GM21360 (cell line): Measurements from ENCODE around the gene MMRN1.

Source experiments
- ATAC-seq: cut with Tn5 transposase; IDR thresholded peaks from one replicate; pipeline ENCODE4 v1.9.1; 2021; ENCODE audit warnings: mild to moderate bottlenecking, moderate library complexity; ENCODE audit not compliant: unreplicated experiment

Gene MMRN1, protein sequence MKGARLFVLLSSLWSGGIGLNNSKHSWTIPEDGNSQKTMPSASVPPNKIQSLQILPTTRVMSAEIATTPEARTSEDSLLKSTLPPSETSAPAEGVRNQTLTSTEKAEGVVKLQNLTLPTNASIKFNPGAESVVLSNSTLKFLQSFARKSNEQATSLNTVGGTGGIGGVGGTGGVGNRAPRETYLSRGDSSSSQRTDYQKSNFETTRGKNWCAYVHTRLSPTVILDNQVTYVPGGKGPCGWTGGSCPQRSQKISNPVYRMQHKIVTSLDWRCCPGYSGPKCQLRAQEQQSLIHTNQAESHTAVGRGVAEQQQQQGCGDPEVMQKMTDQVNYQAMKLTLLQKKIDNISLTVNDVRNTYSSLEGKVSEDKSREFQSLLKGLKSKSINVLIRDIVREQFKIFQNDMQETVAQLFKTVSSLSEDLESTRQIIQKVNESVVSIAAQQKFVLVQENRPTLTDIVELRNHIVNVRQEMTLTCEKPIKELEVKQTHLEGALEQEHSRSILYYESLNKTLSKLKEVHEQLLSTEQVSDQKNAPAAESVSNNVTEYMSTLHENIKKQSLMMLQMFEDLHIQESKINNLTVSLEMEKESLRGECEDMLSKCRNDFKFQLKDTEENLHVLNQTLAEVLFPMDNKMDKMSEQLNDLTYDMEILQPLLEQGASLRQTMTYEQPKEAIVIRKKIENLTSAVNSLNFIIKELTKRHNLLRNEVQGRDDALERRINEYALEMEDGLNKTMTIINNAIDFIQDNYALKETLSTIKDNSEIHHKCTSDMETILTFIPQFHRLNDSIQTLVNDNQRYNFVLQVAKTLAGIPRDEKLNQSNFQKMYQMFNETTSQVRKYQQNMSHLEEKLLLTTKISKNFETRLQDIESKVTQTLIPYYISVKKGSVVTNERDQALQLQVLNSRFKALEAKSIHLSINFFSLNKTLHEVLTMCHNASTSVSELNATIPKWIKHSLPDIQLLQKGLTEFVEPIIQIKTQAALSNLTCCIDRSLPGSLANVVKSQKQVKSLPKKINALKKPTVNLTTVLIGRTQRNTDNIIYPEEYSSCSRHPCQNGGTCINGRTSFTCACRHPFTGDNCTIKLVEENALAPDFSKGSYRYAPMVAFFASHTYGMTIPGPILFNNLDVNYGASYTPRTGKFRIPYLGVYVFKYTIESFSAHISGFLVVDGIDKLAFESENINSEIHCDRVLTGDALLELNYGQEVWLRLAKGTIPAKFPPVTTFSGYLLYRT

DNA sequence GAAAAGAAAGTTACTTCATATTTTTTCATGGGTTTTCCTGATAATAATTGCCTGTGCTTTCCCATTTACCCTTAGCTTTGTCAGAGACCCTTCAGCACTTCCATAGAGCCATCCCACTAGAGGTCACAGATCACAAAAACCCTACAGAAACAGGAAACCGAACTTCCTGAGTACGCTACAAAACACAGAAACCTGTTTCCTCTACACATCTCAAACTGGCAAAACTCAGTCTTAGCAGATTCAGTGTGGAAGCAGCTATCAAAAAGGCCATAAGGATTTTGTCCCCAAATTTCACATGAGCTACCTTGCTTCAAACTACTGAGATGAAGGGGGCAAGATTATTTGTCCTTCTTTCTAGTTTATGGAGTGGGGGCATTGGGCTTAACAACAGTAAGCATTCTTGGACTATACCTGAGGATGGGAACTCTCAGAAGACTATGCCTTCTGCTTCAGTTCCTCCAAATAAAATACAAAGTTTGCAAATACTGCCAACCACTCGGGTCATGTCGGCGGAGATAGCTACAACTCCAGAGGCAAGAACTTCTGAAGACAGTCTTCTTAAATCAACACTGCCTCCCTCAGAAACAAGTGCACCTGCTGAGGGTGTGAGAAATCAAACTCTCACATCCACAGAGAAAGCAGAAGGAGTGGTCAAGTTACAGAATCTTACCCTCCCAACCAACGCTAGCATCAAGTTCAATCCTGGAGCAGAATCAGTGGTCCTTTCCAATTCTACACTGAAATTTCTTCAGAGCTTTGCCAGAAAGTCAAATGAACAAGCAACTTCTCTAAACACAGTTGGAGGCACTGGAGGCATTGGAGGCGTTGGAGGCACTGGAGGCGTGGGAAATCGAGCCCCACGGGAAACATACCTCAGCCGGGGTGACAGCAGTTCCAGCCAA is at the start of gene MMRN1:
MMRN1 (plus strand) TSS at position 206 of the 902 bp plus-strand sequence; CDS start at position 324, 118 bp downstream.
- peak; percentile 56 for ATAC-seq

DNA sequence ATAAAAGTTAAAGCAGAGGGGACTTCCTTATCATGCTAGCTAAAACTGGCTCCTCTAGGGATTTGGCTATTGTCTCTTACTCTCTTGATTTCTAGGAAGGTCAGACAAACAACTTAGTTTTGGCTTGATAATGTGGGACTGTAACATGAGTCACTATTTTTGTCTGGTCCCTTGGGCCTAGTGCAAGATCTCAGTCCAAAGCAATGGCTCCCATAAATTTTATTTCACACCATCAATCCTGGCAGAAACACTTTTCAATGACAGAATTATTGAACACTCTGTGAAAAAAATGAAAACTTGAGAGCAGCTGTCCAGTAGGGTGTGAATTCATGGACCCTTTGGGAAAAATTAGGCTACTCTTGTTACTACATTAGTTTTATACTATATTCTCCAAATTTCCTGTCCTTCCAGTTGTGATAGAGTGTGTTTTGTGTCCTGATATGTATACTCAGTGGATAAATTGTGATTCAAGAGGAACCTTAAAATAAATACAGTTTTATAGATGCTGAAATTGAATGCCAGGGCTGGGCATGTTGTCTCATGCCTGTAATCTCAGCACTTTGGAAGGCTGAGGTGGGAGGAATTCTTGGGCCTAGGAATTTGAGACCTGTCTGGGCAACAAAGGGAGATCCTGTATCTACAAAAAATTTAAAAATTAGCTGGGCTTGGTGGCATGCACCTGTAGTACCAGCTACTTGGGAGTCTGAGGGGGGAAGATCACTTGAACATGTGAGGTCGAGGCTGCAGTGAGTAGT is 46.9 kb upstream of the MMRN1 start:
- ATAC-seq = no peak

DNA sequence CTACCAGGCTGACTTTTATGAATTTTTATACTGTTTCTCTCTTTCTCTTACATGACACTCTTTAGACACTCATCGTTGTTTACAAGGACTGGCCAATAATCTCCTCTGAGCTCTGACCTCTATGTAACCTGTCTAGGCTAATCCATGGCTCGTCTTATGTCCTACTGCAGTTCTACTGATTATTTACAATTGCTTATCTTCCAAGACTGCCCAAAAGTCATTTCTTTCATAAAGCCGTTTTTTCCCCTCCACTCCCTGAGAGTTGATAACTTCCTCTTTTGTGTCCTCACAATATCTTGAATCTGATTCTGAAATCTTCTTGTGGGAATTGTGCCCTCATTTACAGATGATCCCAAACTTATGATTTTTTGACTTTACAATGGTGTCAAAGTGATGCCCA is 39.4 kb upstream of the MMRN1 start:
- ATAC-seq = no peak

DNA sequence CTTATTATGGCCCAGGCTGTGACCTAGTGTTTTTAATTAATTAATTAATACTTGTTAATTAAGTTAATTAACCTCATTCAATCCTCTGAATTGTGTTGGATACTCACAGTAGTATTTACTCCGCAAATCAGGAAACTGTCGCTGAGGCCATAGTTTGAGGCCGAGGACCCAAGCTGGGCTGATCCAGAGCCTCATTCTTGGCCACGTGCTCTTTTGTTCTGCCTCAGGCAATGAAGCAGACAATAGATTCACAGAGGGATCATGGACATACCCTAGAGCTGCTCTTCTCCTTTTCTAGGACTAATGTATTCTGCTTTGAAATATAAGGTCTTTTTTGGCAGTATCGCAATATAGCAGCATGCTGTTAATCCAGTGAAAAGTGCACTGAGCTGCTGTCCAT is 33.7 kb upstream of the MMRN1 start:
- no peak for ATAC-seq

DNA sequence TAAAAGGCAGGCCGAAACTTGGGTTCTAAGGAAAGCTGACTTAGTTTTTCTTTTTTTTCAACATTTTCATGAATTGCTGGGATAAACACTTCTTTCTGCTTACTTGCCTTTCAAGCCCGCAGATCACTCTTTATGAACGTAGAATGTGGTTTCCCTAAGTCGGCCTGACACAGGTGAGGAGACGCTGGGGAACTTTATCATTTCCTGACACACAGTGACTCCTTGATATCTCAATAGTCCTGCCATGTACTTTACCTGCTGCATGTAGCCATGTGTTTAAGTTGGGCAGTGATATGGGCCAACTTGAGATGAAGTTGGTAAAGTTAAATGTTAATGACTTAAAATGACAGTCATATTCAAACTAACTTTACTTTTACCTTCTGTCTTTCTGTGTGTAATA is 31.1 kb upstream of the MMRN1 start:
- no peak for ATAC-seq

DNA sequence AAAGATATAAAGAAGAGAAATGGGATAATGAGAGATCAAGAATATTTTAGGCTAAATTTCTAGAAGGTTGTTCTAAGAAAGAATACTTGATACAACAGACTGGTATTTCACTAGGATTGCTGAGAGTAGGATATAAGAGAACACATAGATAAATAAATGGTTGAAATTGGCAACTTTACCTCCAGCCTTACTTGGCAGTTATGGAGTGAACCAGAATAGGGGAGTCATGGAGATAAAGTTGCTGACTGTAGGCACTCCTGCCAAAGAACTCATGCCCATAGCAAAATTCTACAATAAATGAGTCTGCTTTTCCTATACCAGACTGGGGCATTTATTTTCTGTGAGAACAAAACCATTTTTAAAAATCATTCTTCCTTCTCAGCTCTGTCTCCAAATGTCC is 26.4 kb upstream of the MMRN1 start:
- no peak for ATAC-seq

DNA sequence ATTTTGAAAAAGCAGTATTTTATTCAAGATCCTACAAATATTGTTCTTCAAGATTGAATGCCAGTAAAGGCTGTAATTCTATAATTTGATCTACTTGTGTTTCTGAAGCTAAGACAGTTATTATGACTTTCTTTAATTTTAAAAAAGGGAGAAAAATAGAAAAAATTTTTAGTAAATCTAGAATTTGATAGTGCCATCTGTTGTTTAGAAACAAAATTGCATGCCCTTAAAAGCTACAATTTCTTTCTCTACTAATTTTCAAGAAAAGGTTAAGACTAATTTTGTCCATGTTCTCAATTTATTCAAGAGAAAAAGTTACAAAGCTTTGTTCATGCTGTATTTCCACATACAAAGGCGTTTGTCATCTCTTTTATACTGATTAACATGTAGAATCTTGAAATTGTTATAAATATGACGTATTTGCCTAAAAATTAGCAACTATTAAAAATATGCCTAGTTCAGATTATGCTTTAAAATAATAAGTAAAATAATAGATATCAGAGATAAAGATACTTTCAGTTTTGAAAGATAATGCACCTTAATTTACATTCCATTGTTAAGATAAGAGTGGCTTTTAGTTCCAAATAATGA is 25.6 kb upstream of the MMRN1 start:
- ATAC-seq = no peak

DNA sequence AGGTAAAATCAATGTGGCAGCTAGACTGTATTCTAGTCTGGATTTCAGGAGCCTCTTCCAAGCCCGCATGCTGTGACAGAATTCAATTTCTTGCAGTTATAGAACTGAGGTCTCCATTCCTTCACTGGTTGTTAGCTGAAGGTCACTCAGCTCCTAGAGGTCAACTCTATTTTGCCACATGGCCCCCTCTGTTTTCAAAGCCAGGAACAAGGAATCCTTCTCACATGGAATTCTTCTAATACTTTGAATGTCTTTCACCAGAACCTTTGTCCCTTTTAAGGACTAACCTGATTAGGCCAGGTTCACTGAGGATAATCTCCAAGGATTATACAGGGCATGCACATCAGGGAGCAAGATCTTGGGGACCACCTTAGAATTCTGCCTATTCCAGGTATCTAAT is 23.4 kb upstream of the MMRN1 start:
- no peak for ATAC-seq

DNA sequence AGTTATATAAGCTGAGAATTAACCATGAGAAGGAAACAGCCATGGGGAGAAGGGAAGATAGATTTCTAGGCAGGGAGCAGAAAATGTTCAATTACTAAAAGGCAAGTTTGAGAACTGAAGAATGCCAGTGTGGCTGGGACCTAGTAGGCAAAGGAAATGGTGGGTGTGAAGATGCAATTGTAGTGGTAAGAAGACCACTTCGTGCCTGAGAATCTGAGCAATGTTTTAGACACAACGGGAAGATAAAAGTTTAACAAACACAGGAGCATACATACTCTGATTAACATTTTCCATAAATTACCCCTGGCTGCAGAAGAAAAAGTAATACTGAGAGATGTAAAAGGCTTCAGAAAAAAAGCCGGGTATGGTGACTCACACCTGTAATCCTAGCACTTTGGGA is 18.1 kb upstream of the MMRN1 start:
- ATAC-seq = no peak

DNA sequence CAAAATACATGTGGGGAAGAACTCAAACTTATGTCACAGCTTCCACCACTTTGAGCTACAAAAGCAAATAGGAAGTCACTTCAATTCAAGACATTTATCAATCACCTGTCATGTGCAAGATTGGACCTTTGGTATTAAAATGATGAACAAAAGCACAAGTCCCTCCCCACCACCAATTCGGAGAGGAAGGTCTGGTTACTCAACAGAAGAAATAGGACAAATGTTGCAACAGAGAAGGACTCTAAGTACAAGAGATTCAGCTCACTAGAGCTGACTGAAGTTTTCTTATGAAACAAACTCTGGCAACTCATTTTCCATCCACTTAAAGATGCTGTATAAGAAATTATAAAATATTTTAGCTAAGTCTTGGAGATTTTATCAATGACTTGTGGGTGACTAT is 16.0 kb upstream of the MMRN1 start:
- ATAC-seq = no peak

DNA sequence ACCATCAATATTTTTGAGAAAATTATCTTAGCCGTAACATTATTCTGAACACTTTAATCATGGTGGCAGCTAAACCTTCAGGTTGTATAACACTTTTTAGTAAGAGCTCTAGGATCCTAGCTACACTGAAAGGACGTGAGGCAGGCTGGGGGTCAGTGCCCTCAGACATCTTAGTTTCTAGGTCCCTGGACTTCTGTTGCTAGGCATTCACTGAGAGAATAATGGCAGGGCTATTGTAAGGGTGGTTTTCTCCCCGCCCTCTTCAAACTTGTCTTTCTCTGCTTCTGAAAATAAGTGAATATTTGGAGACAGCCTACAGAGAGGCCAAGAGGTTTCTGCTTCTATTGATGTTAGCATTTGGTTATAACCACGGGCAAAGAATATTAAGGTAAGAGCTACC is 15.4 kb upstream of the MMRN1 start:
- ATAC-seq = no peak

DNA sequence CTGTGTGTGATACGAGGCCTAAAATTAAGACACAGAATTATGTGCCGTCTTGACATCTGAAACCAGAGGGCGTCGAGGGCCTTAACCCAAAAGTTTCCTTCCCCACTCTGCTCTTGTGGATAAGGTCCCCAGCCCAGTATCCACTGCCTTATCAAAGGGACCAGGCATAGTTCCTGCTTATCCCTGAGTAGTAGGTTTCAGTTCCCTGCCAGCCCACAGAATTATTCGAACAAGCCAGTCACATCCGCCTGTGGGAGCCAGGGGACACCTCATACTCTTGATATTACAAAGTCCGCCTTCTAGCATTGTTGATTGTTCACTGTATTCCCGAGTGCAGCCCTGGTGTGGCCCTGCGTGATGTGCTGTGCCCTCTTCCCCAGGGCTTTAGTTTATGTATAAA is 5.4 kb upstream of the MMRN1 start:
- ATAC-seq = no peak

DNA sequence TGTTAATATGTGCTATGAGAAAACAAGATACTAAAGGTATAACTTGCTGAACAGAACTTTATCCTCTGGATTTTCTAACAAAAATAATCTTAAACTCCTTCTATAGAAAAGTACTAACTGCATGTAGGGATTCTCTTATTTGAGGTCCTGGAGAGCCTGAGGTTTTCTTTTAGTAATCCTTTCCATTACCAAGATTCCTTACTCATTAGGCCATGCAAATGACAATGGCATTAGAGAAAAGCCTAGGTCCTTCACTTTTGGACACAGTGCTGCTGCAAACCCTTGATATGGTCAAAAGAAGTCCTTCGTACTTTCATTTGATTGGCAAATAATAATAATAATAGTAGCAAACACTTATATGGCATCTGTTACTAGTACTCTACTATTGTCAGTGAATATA is 3.2 kb downstream of the MMRN1 start:
- no peak for ATAC-seq

DNA sequence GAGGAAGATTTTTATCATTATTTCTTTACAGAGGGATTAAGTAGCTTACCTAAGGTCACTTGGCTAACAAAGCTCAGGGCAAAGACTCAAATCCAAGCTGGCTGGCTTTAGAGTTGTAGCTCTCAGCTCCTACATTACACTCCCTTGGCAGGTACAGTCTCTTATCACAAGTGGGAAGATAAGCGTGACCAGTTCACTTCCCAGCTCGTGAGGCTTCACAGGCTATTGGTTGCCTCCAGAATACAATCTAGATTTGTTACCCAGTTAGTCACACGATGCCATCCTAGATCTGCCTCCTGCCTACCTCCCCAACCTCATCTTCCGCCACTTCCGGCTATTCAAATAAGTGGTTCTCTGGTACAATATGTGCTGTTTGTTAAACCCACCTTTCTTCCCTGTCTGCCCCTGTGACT is 3.7 kb downstream of the MMRN1 start:
- peak; percentile 51 for ATAC-seq

DNA sequence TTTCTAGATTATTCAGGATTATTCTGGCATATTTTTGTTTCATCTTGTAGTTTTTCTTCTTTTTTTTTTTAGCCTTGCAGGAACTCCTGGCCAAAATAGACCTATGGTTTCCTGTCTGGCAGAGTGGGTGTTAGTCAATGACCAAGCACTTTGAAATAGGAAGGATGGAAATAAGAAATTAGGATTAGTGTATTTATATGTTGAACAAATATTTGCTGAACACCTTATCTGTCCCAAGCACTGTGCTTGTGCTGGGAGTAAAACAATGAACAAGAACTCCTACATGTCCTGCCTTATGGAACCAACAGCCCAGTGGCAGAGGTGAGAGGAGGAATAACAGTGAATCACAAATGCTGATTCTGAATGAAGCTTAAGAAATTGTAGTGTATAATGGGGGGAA is 4.5 kb downstream of the MMRN1 start:
- ATAC-seq = no peak

DNA sequence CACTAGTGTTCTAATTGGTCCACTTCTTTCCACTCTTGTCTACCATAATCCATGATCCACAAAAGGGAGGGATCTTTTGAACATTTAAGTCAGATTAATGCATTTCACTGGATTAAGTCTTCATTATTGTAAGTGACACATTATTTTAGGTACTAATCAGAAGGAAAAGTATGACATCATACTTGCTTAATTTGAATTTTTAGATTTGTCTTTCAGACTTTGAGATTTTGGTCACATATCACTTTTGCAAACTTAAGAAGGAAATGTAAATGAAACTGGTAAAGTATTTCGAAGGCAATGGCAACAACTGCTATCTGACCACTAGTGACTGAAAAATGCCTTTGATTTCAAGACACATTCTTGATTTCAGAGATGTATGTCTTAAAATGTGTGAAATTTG is 5.2 kb downstream of the MMRN1 start:
- ATAC-seq = no peak

DNA sequence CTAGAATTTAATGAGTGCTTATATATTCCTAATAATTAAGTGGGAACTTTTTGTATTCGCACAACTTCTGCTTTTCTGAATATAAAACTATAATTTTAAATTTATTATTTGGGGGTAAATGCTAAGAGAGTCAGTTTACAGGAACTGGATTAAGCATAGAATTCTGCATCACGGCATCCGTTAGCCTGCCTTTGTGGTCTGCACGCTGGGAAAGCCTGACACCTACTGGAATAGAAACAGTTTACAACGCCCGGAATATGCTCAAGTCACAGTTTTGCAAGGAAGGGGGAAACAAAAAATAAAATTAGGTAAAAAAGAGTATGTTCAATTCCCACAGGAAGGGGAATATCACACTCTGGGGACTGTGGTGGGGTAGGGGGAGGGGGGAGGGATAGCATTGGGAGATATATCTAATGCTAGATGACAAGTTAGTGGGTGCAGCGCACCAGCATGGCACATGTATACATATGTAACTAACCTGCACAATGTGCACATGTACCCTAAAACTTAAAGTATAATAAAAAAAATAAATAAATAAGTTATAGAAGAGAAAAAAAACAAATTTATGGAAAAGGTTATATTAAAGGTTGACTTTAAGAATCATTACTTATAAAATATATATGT is 7.3 kb downstream of the MMRN1 start:
- peak; percentile 77 for ATAC-seq

DNA sequence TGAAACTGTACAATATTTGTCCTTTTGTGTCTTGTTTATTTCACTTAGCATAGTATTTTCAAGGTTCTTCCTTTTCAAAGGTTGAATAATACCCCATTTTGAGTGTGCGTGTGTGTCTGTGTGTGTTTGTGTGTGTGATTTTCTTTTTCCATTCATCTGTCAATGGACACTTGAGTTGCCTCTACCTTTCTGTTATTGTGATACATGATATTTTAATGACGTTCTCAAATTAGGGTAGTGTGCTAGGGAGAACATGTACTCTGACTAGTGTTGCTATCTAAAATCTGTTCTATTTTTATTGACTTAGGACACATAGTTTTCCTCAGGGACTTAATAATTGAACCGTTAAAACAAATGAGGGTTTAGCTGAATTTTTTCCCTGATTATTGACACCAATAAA is 9.9 kb downstream of the MMRN1 start:
- no peak for ATAC-seq

DNA sequence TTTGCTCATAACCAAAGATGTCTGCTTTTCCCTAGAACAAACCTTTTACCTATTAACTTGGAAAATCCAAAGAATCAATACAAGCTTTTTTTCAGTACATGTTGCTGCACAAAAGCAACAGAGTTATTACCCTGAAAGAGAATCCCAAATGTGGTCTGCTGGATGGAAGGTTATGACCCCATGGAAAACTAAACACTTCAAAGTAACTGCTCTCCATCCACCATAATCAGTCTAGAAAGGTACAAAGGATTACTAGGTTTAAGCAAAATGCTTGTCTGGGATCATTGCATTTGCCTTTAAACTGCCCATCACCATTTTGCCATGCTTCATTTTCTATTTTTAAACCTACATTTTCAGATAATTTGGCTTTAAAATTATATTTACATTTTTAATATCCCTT is 11.7 kb downstream of the MMRN1 start:
- ATAC-seq = no peak
